HuH-7.5 (cell line): ENCODE data around the gene GBGT1.

Experiments used
- DNase-seq: peaks from one replicate; pipeline ENCODE4 v3.0.0; 2011; ENCODE audit warnings: low spot score

Gene GBGT1

DNA sequence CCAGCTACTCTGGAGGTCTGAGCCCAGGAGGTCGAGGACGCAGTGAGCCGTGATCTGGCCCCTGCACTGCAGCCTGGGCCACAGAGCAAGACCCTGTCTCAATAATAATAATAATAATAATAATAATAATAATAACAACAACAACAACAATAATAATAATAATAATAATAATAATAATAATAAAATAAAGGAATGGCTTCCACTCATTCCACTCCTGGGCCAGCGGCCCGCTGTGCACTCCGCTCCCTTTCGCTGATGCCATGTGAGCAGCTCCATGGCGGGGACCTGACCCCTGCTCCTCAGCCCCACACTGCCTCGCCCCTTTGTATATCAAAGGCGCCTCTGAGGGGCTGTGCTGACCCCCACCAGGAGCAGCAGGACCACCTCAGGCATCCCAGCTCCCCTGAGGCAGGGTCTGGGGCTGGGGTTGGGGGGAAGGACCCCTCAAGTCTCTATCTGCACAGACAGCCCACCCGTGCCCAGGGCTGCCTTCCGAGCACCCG lies 20.0 kb downstream of the GBGT1 start:
- DNase-seq: no peak

GRCh38 chr9:133142684-133143622 lies 20.8 kb downstream of the GBGT1 start:
- no peak for DNase-seq

DNA sequence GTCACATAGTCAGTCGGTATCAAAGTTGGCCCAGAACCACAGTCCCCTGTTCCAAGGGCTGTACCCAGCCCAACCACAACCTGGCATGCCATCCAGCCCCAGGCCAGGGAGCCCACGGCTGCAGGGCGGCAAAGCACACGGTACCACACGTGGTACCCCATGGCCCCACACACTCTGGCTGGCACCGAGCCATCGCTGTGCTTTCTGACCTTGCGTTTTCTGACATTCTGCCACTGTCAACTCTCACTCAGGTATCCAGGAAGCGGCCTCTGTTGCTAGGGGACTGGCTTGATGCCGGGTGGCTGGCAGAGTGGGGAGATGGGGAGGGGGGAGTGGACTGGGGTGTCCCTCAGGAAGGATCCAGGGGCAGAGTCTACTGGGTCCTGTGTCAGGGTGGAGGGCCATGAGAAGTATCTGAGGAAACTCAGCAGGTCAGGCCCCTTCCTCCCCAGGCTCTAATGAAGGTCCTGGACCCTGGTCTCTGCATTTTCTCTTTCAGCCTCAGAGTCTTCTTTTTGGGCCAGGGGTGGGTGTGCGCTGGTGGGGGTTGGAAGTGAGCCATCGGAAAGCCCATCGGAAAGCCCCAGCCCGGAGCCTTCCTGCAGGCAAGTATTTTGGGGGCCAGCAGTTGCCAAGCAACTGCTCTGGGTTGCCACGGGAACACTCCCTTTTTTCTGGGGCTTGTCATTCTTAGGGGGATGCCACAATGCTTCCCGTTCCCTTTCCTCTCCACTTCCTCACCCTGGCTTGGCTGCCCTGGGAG lies 21.7 kb downstream of the GBGT1 start:
- no peak for DNase-seq

DNA sequence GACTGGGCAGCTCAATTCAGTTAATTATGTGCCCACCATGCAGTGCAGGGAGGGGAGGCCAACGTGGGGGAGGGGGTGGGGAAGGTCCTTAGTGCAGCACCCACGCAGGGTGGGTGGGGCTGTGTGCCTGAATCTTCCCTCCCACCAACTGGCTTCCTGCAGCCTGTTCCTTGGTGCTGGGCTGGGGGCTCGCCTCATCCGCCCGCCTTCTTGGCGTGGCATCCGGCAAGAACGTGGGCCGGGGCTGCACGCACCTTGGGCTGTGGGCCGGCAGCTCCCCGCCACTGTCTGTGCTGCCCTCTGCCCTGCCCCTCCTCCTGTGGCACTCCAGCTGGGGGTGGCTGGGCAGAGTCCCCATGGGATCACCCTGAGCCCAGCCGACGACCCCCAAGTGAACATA lies 23.1 kb downstream of the GBGT1 start:
- no peak for DNase-seq

DNA sequence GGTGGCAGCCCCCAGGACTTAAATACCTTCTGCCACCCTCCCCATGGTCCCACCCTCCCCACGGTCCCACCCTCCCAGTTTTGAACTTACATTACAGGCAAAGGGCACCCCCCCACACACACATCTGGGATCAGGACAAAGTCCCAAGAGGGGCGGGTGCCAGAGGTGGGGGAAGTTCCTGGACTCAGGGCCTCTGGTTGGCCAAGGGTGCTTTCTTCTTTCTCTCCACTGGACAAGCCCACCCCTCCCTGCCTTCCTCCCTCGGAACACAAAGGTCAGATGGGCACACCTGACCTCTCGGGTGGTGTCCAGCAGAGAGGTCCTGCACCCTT lies 23.6 kb downstream of the GBGT1 start:
- no peak for DNase-seq

DNA sequence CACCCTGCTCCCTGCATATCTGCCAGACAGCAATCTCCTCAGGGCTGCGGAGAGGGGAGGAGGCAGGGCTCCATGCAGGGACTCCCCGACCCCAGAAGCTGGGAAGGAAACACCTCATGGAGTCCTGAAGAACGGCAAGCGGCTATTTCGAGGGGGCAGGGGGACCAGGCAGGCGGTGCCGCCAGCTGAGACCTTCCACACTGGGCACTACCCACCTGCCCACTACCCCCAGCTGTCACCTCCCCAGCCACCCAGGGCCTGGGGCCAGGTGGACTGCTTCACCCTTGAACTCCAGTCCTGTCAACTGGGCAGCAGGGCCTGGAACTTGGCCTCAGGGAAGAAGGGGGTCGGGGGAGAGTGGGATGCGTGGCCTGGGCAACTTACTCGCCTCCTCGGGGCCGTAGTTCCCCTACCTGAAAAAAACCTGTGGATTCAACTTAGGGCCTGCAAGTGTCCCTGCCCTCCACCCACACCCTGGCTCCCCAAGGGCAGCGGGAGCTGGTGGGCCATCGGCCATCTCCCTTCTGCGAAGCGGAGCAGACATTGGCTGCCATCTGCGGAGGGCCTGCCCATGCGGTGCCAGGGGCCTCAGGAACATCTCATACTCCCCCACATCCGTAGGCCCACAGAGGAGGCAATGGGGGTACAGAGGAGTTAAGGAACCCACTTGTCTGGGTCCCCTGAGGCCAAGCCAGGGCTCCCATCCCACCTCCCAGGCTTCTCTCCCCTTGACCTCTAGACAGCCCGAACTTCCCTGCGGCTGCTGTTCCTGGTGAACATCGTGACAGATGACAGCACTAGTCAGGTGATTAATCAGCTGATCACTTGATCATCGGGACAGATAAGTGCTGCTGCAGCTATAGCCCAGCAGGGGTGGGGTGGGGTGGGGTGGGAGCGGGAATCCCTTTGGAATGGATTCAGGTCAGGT lies 24.2 kb downstream of the GBGT1 start:
- no peak for DNase-seq

- DNase-seq: no peak
Observed at GRCh38 chr9:133137451-133138231, 26.1 kb downstream of the GBGT1 start.

GRCh38 chr9:133135146-133135745 lies 28.5 kb downstream of the GBGT1 start:
- DNase-seq: no peak

- DNase-seq: no peak
Observed at GRCh38 chr9:133134388-133135145, 29.1 kb downstream of the GBGT1 start.

DNA sequence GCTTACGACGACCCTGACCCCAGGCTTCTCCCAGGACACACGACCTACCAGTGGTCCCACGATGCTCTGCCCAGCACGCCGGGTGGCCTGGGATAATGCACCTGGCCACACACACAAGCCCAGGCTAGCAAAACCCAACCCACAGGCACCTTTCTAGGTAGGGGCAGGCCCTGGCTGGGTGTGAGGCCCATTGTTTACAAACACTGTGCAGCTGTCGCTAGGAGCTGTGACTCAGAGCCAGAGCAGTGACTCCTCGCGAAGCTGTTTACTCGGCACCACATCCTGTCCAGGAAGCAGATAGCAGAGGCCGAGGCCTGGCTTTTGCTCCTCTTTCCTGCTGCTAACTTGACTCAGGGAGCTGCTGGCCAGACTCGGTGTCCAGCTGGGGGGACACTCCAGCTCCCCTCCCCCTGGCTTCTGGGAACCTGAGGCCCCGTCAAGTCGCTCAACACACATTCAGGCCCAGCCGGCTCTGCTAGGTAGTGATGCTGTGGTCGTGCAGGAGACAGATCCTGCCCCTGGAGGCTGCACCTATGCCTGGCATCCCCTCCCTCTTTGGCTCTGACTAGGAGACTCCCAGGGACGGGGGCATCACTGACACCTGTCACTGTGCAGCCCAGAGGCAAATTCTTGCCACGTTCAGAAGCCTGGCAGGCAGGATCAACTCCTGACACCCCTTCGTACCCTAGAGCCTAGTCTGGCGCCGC lies 29.9 kb downstream of the GBGT1 start:
- peak; percentile 99 for DNase-seq

DNA sequence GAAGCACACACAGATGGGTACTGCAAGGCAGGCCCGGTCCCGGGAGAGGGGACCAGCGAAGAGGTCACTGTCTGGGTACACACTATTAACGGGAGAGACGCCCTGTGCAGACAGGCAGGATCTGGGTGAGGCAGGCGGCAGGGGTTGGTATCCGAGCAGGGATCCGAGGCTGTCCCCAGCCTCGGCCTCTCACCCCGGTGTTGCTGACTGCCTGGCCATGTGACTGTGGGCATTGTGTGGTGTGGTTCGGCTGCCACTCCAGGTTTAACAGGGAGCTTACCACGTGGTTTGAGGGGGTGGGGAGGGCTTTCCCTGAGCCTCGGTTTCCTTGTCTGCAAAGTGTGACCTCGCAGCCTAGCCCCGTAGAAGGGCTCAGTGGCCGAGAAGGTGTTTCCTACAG lies 31.5 kb downstream of the GBGT1 start:
- DNase-seq: no peak

DNA sequence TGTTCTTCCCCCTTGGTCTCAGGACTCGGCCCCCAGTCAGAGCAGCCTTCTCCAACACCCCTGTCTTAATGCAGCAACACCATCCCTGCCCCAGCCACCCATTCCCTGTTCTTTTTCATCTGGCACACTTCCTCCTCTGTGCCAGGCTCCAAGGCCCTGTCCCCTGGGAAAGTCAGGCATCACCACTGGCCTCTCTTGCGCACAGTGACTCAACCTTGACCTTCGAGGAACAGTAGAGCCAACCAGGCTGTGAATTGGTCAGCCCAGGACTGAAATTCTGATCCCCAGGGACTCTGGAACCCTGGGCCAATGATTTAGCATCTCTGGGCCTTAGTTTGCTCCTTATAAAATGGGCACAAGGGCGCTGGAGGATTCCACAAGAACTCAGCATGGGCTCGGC lies 32.2 kb downstream of the GBGT1 start:
- no peak for DNase-seq

DNA sequence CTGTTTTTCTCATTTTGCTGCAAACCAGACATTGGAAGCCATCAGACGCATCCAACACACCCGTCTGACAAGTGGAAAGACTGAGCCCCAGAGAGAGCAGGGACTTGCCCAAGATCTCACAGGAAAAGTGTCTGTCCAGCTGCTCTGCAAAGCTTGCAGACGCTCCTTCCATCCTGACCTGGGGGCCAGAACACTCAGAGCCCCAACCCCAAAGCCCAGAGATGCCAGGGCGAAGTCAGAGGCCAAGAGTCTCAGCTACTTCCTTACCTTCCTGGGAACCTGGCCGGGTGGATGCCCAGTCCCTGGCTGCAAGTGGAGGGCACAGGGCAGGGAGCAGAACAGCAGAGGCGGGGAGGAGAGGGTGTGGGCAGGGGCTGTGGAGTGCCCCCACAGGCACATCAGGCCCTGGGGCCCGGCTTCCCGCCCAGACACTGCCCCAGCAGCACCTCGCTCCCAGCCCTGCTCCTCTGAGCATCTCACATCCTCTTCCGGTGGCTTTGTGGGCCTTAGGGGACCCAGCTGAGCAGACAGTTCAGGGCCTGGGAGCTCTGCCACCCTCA lies 32.9 kb downstream of the GBGT1 start:
- no peak for DNase-seq

DNA sequence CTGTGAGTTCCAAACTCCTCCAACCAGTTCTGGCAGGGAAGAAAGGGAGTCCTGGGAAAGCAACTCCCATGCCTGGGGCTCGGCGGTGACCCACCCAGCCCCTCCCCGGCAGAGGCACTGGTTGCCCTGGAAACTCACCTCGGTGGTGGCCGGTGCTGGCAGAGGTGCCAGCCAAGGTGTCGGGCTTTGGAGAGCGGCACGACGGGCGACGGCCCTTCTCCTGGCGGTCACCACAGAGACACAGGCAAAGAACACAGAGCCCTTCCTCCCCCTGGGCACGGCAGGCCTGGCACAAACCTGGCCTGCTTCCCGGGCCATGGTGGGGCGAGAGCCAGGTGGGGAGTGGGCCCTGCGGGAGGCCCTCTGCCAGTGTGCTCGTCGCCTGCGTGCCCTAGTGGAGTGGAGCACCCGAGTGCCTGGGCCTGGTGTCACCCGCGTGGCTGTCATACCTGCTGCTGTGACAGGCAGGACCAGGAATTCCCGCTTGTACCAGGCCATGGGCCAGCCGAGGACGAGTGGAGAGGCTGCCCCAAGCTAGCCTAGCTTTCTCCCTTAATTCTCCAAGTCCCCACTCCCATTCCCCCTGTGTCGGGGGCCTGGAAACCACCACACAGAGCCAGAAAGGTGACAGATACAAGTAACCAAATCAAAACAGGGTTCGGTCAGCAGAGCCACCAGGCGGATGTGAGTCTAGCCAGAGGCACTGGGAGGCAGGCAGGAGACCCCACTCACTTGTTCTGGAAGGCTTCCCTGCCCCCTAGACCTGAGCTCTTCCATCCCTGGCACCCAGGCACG lies 34.5 kb downstream of the GBGT1 start:
- no peak for DNase-seq

DNA sequence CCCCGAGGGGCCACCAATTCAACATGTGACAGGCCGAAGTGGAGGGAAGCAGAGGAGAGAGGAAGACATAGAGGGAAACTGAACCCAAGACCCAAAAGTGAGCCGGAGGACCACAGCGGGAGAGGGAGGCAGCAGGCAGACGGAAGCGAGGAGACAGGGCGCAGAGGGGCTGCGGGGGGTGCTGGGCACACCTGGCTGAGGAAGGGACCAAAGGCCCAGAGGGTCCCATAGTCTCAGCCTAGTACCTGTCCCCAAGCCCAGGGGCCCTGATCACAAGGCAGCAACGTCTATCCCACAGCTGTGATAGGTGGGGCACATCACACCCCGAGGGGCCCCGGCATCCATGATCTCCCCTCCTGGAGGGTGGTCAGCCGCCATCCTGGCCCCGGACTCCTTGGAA lies 35.6 kb downstream of the GBGT1 start:
- no peak for DNase-seq

GRCh38 chr9:133127340-133127981 lies 36.3 kb downstream of the GBGT1 start:
- peak; percentile 56 for DNase-seq

- no peak for DNase-seq
Observed at GRCh38 chr9:133126697-133127339, 36.9 kb downstream of the GBGT1 start.
